VCaP (cell line): Measurements from ENCODE around the gene NEK9.
"Not testable (repeated sequence)": the region's sequence is repeated elsewhere in the genome, so short reads cannot be mapped to it uniquely, and the experiment has no call there.

ENCODE experiments used
- H3K27ac ChIP-seq: fragments of 450-650 bp; 2 replicates; pipeline ENCODE4 v1.5.1; 2017
- TF ChIP-seq, protein P1 (sequence below): fragments of 450-650 bp; conservative IDR thresholded peaks from 2 replicates; pipeline ENCODE4 v1.5.1; 2017; ENCODE audit warnings: mild to moderate bottlenecking, moderate library complexity

The NEK9 gene

DNA sequence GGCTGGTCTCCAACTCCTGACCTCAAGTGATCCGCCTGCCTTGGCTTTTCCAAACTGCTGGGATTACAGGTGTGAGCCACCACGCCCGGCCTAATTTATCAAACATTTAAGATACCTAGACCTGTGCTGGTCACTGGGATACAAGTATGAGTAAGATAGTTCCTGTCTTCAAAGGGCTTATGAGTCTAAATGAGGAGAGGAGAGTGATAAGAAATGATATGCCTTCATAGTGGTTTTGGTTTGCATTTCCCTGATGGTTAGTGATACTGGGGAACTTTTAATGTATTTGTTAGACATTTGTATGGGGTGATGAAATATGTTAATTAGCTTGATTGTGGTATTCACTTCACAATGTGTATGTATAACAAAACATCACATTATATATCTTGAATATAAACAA lies 28.3 kb upstream of the NEK9 start:
- TF ChIP-seq, protein P1, sequence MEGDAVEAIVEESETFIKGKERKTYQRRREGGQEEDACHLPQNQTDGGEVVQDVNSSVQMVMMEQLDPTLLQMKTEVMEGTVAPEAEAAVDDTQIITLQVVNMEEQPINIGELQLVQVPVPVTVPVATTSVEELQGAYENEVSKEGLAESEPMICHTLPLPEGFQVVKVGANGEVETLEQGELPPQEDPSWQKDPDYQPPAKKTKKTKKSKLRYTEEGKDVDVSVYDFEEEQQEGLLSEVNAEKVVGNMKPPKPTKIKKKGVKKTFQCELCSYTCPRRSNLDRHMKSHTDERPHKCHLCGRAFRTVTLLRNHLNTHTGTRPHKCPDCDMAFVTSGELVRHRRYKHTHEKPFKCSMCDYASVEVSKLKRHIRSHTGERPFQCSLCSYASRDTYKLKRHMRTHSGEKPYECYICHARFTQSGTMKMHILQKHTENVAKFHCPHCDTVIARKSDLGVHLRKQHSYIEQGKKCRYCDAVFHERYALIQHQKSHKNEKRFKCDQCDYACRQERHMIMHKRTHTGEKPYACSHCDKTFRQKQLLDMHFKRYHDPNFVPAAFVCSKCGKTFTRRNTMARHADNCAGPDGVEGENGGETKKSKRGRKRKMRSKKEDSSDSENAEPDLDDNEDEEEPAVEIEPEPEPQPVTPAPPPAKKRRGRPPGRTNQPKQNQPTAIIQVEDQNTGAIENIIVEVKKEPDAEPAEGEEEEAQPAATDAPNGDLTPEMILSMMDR, result no peak

DNA sequence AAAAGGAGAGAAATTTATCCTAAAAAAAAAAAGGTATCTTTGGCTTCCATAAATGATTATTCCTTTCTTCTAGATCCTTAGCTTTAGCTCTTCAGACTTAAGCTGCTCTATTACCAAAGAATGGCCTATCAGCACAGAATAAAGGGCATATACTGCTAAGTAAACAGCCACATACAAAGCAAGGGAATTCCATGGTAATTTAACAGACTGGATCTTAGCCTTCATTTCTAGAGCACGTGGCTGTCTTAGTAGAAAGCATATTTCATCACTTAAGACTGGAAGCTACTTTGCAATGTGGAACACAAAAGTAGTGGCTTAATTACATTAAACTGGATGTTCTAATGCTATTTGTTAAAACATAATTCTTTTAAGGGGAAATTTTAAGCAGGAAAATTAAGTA lies 26.4 kb upstream of the NEK9 start:
- TF ChIP-seq, protein P1, result no peak
- no peak overlapping the region for H3K27ac ChIP-seq

More for the DNA sequence above, 28.3 kb upstream of the NEK9 start:
- H3K27ac ChIP-seq, result no peak overlapping the region

DNA sequence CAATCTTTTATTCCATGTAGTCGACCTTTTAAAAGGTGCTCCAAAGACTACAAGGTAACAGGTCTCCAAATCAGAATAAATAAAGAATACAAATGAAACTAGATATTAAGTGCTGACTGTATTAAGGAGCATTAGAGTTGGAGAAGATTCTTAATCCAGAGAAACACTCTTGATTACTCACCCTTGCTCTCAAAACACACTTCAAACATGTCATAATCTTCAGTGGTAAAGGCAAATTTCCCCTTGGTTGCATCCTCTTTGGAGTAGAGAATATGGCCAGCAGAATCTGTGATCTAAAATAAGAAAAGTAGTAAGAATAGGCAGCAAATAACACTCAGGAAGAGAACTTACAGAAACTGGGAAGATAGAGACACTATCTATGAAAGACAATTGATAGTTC lies 25.0 kb upstream of the NEK9 start:
- TF ChIP-seq, protein P1, result no peak
- H3K27ac ChIP-seq, result no peak overlapping the region

DNA sequence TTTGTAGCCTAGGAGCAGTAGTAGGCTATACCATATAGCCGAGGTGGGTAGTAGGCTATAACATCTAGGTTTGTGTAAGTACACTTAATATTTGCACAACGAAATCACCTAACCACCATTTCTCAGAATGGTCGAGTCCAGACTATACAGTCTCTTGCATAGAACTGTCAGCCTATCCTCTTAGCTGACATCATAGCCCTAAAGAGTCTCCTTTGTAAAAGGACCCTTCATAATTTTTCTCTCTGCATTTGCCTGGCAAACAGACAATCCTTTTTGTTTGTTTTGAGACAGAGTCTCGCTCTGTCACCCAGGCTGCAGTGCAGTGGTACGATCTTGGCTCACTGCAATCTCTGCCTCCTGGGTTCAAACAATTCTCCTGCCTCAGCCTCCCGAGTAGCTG lies 23.8 kb upstream of the NEK9 start:
- not testable (repeated sequence) for H3K27ac ChIP-seq

DNA sequence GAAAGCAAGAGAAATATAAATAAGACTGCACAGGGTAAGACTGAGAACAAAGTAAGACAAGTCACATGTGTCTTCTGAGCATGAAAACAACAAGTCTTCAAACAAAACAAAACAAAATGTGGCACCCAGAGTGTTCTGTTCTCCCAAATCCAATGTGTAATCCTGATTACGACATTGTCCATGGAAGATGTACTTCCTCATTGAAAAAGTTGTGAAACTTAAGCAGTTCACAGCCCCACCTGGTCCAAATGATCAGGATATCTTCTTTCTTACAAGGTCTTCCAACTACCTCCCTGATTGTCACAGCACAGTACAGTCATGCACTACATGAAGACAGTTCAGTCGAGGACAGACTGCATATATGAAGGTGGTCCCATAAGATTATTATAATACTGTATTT lies 23.3 kb upstream of the NEK9 start:
- no peak overlapping the region for H3K27ac ChIP-seq

DNA sequence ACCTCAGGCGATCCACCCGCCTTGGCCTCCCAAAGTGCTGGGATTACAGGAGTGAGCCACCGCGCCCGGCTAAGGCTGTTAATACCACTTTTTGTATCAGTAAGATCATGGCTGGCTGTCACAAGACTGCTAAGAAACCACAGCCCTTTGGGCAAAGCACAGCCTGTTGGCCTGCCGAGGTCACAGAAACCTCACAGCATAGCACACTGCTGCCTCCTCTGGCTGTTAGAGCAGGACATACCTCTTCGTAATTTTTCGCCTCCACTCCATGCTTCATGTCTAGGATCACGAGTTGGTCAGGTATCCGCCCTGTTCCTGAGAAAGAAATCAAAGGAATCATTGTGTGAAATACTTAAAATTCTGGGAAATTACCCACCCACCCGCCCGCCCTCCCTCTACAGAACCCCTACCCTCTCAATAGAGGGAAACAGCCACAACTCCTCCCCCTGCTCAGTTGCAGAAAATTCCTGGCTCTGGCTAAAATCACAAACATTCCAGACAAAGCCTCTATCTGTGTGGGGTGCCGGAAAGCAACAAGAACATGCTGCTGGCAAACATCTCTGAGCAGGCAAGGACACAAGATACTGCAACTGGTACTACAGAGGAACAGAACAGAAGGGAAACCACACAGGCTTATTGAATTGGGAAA lies 20.7 kb upstream of the NEK9 start:
- no peak overlapping the region for H3K27ac ChIP-seq
- TF ChIP-seq, protein P1, result no peak

More for the DNA sequence above, 23.3 kb upstream of the NEK9 start:
- TF ChIP-seq, protein P1, result no peak

DNA sequence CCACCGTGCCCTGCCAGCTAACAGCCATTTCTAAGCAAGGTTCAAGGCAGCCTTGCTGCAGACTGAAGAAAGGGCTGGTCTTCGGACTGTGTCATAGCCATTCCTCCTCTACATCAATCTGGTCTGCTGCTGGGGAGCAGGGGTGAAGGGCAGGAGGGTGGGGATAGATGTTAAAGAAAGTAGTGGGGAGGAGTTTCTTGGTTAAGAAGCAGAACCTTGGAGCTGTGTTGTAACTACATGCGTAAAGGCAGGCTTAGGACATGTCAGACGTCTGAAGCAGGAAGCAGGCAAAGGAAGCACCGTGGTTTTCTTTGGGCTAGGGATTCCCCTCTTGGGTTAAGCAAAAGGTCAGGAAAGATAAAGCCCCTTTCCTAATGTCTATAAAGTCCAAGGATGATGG lies 18.1 kb upstream of the NEK9 start:
- TF ChIP-seq, protein P1, result no peak
- H3K27ac ChIP-seq, result no peak overlapping the region

DNA sequence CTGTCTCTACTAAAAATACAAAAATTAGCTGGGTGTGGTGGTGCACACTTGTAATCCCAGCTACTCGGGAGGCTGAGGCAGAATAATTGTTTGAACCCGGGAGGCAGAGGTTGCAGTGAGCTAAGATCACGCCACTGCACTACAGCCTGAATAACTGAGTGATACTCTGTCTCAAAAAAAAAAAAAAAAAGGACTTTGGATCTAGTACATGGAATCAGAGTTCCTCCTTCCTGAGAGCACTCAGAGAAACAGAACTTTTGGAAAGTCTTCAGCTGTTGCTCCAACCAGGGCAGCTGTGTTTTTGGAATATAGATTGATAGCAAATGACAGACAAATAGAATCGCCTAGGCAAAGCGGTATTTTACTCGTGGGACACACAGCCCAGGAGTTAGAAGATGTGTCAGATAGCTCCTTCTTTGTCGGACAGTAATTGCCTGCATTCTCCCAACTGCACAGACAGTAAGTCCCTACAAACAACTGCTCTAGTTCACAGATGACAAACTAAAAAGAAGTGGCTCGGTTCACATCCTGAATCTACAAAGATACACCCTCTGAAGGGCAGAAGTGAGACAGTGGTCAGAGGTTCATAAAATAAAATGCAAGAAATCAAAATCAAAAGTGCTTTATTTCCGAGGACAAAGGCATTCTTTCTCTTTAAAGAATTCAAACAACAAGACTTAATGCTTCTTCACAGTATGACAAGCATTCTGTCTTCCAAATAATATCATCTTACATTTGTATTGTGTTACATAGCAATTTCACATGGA lies 17.1 kb upstream of the NEK9 start:
- H3K27ac ChIP-seq, result no peak overlapping the region
- TF ChIP-seq, protein P1, result no peak
